AG04450 (cell line): ENCODE results near the gene HIBCH. TPM values are rescaled to one million over a fixed set of nuclear protein-coding genes. Genes with fewer than 3 reads are reported as not detected.

Experiments
- CTCF ChIA-PET: fragments of 300-600, 350-600 bp; formaldehyde crosslinking; extraction: SDS; loops from one replicate; lab custom pipeline; 2022; ENCODE audit warnings: antibody characterized with exemption, inconsistent platforms; lab: Charles Lee
- POLR2A ChIA-PET: fragments of 350-600 bp; formaldehyde crosslinking; extraction: SDS; loops from one replicate; lab custom pipeline; 2021; ENCODE audit warnings: antibody characterized with exemption, inconsistent platforms; lab: Yijun Ruan, JAX
- DNase-seq: peaks from one replicate; pipeline ENCODE4 v3.0.0-alpha.2; 2011; ENCODE audit warnings: low read depth, low spot score
- H3K27ac ChIP-seq: one replicate; pipeline ENCODE4 v1.5.1; 2012; ENCODE audit warnings: low read depth, low read length, control low read depth
- H3K27me3 ChIP-seq: one replicate; pipeline ENCODE4 v1.6.0; 2012; ENCODE audit warnings: low read length; ENCODE audit not compliant: control insufficient read depth, insufficient read depth
- H3K4me3 ChIP-seq: 2 replicates; pipeline ENCODE4 v1.5.1; 2011; ENCODE audit warnings: mild to moderate bottlenecking, low read depth, low read length, control low read depth
- H3K9me3 ChIP-seq: 2 replicates; pipeline ENCODE4 v1.5.1; 2012; ENCODE audit warnings: low read length; ENCODE audit not compliant: control insufficient read depth, insufficient read depth
- CTCF ChIP-seq: IDR thresholded peaks from 2 replicates; pipeline ENCODE4 v1.5.1; 2011; ENCODE audit warnings: low read depth, low read length, control low read depth, inconsistent platforms
- polyA plus RNA-seq: library from polyadenylated mRNA; depleted of rRNA; stranded (reverse); fragments of >200 nt; gene quantifications from 2 replicates; pipeline ENCODE4 v1.2.3, GENCODE V29; 2011

HIBCH gene
- polyA plus RNA-seq, 1 experiment = 23.8 TPM

GRCh38 chr2:190311893-190312634 is 7.6 kb downstream of the HIBCH start:
- Histone ChIP-seq H3K27ac (no peak overlapping the region), H3K9me3 (no peaks in the 10 kb centered on the region), H3K27me3 (no peaks in the 10 kb centered on the region), H3K4me3 (no peak overlapping the region)
- ChIA-PET POLR2A (no interaction called here), CTCF (interaction anchor here (0.8 to 6.0 kb wide), 3 partner anchors 8 to 223 kb away, joined by 3 to 39 read pairs (median 7); partner anchors contain the start of gene HIBCH)
- DNase-seq = no peak
- no peak for TF ChIP-seq CTCF

- Histone ChIP-seq H3K4me3 (no peak overlapping the region), H3K27ac (no peak overlapping the region), H3K27me3 (no peaks in the 10 kb centered on the region), H3K9me3 (no peaks in the 10 kb centered on the region)
- ChIA-PET CTCF (interaction anchor here (1.6 kb wide), 1 partner anchor 12 kb away, joined by 9 read pairs; the partner anchor contains the start of gene HIBCH), POLR2A (no interaction called here)
- TF ChIP-seq CTCF = no peak
- no peak for DNase-seq
Measured at GRCh38 chr2:190308031-190308430, 11.6 kb downstream of the HIBCH start.

GRCh38 chr2:190304404-190304803 is 15.2 kb downstream of the HIBCH start:
- no peaks in the 10 kb centered on the region for H3K27me3 ChIP-seq
- CTCF ChIA-PET = no interaction called here
- H3K27ac ChIP-seq = no peak overlapping the region
- no peaks in the 10 kb centered on the region for H3K9me3 ChIP-seq
- DNase-seq = no peak
- POLR2A ChIA-PET = no interaction called here
- no peak overlapping the region for H3K4me3 ChIP-seq
- no peak for TF ChIP-seq CTCF

- Histone ChIP-seq H3K27ac (no peak overlapping the region), H3K9me3 (no peaks in the 10 kb centered on the region), H3K4me3 (no peak overlapping the region), H3K27me3 (no peaks in the 10 kb centered on the region)
- ChIA-PET CTCF (no interaction called here), POLR2A (no interaction called here)
- no peak for DNase-seq
- TF ChIP-seq CTCF = no peak
Measured at GRCh38 chr2:190303647-190304046, 16.0 kb downstream of the HIBCH start.

- POLR2A ChIA-PET = no interaction called here
- Histone ChIP-seq H3K27me3 (no peaks in the 10 kb centered on the region), H3K9me3 (no peaks in the 10 kb centered on the region), H3K4me3 (no peak overlapping the region), H3K27ac (no peak overlapping the region)
- no peak for DNase-seq
- TF ChIP-seq CTCF = no peak
- CTCF ChIA-PET = interaction anchor here (0.6 to 1.6 kb wide), 4 partner anchors 12 to 551 kb away, joined by 3 to 4 read pairs (median 4); no protein-coding TSS in a partner anchor
Measured at GRCh38 chr2:190302052-190302451, 17.6 kb downstream of the HIBCH start.
